Measurements from ENCODE around the gene EPB41L1.

GRCh38 chr20:36251426-36251825, 96.9 kb downstream of the EPB41L1 start:
- TF ChIP-seq MAX (IDR thresholded peaks at IDR 0.05) (no peak), EGR1 (IDR thresholded peaks at IDR 0.05) (no peak), TAF1 (IDR thresholded peaks at IDR 0.05; ENCODE audit: low read depth) (no peak), TEAD4 (IDR thresholded peaks at IDR 0.05) (no peak), NFIC (IDR thresholded peaks at IDR 0.05) (no peak), RAD21 (IDR thresholded peaks at IDR 0.05; ENCODE audit: low read depth) (no peak), CREB1 (IDR thresholded peaks at IDR 0.05; ENCODE audit: low read depth) (no peak), ZBTB7A (IDR thresholded peaks at IDR 0.05; ENCODE audit: low read depth) (no peak), FOXM1 (IDR thresholded peaks at IDR 0.05; ENCODE audit: borderline replicate concordance, low read depth) (no peak), REST (IDR thresholded peaks at IDR 0.05; ENCODE audit: low read depth) (no peak), EP300 (IDR thresholded peaks at IDR 0.05; ENCODE audit: borderline replicate concordance) (no peak), TCF12 (IDR thresholded peaks at IDR 0.05; ENCODE audit: low read depth) (no peak), YY1 (IDR thresholded peaks at IDR 0.05; ENCODE audit: low read depth) (no peak)

All from Ishikawa (cell line).